Measurements from ENCODE around the gene USP16.

The USP16 gene

DNA sequence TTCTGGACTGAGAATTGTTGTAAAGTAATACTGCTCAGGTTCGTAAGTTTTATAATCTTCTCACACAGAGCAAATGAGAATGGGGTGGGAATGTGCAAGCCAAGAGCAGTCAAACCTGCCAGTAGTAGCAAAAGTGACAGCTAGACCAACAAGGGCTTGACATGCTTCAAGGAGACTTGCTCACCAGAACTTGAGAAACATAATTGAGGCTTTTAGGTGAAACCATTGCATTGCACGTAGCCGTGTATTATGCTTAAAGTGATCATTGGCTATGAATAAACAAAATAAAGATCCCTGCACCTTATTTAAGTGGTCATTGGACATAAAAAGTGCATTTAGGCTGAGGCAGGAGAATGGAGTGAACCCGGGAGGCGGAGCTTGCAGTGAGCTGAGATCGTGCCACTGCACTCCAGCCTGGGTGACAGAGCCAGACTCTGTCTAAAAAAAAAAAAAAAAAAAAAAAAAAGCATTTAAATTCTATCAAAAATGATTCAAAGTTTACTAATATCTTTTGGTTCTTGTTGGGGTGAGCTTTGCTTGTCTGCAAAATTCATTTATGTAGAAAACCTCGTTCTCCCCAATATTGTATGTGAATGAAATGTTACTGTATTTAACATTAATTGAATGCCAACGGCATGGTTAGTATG, 60.8 kb downstream of the USP16 start:
- Histone ChIP-seq H3K4me1 (ENCODE audit: control insufficient read depth, insufficient read depth, low read length) (0 out of 2 replicates have a peak, but pooled peaks cover 5% of the 10 kb centered on the region), H3K27ac (ENCODE audit: low read depth, low read length) (no peak overlapping the region), H3K4me3 (ENCODE audit: low read depth, low read length) (no peak overlapping the region), H3K36me3 (ENCODE audit: control insufficient read depth, insufficient read depth, low read length) (no peaks in the 10 kb centered on the region), H3K27me3 (ENCODE audit: control insufficient read depth, insufficient read depth, low read length) (no peaks in the 10 kb centered on the region), H3K9me3 (ENCODE audit: control insufficient read depth, insufficient read depth, low read depth, low read length) (no peaks in the 10 kb centered on the region), H3K9ac (ENCODE audit: low read length) (no peak overlapping the region)

- Histone ChIP-seq H3K27ac (ENCODE audit: low read depth, low read length) (no peak overlapping the region), H3K27me3 (ENCODE audit: control insufficient read depth, insufficient read depth, low read length) (no peaks in the 10 kb centered on the region), H3K4me3 (ENCODE audit: low read depth, low read length) (no peak overlapping the region), H3K9ac (ENCODE audit: low read length) (no peak overlapping the region), H3K4me1 (ENCODE audit: control insufficient read depth, insufficient read depth, low read length) (no peaks in the 10 kb centered on the region), H3K36me3 (ENCODE audit: control insufficient read depth, insufficient read depth, low read length) (no peaks in the 10 kb centered on the region), H3K9me3 (ENCODE audit: control insufficient read depth, insufficient read depth, low read depth, low read length) (no peaks in the 10 kb centered on the region)
Measured at GRCh38 chr21:29091033-29091432, 66.6 kb downstream of the USP16 start.

DNA sequence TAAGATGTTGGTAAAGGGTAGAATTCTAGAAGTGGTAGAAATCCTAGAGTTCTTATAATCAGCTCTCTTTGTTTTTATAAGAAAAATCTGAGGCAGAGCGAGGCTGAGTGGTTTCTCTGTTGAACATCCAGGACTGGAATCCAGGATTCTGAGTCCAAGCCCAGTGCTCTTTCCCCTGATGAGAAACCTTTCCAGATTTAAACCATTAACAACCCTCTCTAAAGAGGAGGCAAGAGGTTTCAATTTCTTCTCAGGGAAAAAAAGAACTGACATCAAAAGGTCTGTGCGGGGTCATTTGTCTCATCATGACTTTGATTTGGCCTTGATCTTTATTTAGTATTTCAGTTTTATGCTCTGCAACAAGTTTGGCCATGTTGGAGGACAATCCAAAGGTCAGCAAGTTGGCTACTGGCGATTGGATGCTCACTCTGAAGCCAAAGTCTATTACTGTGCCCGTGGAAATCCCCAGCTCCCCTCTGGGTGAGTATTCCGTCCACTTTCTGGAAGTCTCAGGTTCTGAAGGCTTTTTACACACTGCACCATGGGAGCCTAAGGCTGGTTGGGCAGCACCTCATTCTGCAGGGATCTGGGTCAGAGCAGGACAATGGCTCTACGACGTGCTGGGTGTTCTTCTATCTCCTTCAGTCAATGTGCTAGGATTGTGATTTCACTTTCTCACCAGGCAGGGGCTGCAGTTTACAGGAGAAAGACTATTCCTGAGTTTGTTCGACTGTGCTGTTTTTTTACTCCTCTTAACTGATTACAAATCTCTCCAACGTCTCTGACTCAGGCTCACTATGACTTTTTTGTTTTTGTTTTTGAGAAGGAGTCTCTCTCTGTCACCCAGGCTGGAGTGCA, 67.9 kb downstream of the USP16 start:
- Histone ChIP-seq H3K9me3 (ENCODE audit: control insufficient read depth, insufficient read depth, low read depth, low read length) (no peaks in the 10 kb centered on the region), H3K36me3 (ENCODE audit: control insufficient read depth, insufficient read depth, low read length) (no peaks in the 10 kb centered on the region), H3K9ac (ENCODE audit: low read length) (no peak overlapping the region), H3K27me3 (ENCODE audit: control insufficient read depth, insufficient read depth, low read length) (no peaks in the 10 kb centered on the region), H3K4me1 (ENCODE audit: control insufficient read depth, insufficient read depth, low read length) (no peaks in the 10 kb centered on the region), H3K27ac (ENCODE audit: low read depth, low read length) (no peak overlapping the region), H3K4me3 (ENCODE audit: low read depth, low read length) (no peak overlapping the region)

- Histone ChIP-seq H3K9me3 (ENCODE audit: control insufficient read depth, insufficient read depth, low read depth, low read length) (no peaks in the 10 kb centered on the region; the same call in 1 of the 2 replicates), H3K27me3 (ENCODE audit: control insufficient read depth, insufficient read depth, low read length) (no peaks in the 10 kb centered on the region), H3K4me1 (ENCODE audit: control insufficient read depth, insufficient read depth, low read length) (no peaks in the 10 kb centered on the region), H3K27ac (ENCODE audit: low read depth, low read length) (no peak overlapping the region), H3K36me3 (ENCODE audit: control insufficient read depth, insufficient read depth, low read length) (no peaks in the 10 kb centered on the region), H3K9ac (ENCODE audit: low read length) (no peak overlapping the region), H3K4me3 (ENCODE audit: low read depth, low read length) (no peak overlapping the region)
Measured at GRCh38 chr21:29096218-29097015, 71.9 kb downstream of the USP16 start.

DNA sequence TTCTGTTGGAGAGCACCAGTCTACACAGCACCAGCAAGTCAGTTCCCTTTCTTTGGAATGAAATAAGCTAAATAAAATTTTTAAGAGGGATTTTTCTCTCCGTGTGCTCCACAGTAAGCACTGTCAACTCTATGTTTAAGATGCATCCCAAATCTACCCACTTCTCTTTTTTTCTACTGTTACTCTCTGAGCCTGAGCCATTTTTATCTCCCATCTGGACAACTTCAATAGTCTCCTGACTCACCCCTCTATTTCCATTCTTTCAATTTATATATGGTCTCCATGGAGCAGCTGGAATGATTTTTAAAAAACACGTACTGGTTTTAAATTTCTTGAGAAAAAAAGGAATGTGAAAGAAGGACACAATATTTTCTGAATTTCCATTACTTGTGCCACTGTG, 73.7 kb downstream of the USP16 start:
- Histone ChIP-seq H3K9me3 (ENCODE audit: control insufficient read depth, insufficient read depth, low read depth, low read length) (no peaks in the 10 kb centered on the region; the same call in 1 of the 2 replicates), H3K27ac (ENCODE audit: low read depth, low read length) (no peak overlapping the region), H3K36me3 (ENCODE audit: control insufficient read depth, insufficient read depth, low read length) (no peaks in the 10 kb centered on the region), H3K4me1 (ENCODE audit: control insufficient read depth, insufficient read depth, low read length) (no peaks in the 10 kb centered on the region), H3K4me3 (ENCODE audit: low read depth, low read length) (no peak overlapping the region), H3K9ac (ENCODE audit: low read length) (no peak overlapping the region), H3K27me3 (ENCODE audit: control insufficient read depth, insufficient read depth, low read length) (no peaks in the 10 kb centered on the region)

- Histone ChIP-seq H3K9me3 (ENCODE audit: control insufficient read depth, insufficient read depth, low read depth, low read length) (no peaks in the 10 kb centered on the region; the same call in 1 of the 2 replicates), H3K4me1 (ENCODE audit: control insufficient read depth, insufficient read depth, low read length) (peaks cover 3% of the 10 kb centered on the region; the same call in 1 of the 2 replicates), H3K4me3 (ENCODE audit: low read depth, low read length) (no peak overlapping the region), H3K27me3 (ENCODE audit: control insufficient read depth, insufficient read depth, low read length) (no peaks in the 10 kb centered on the region), H3K27ac (ENCODE audit: low read depth, low read length) (no peak overlapping the region), H3K9ac (ENCODE audit: low read length) (no peak overlapping the region), H3K36me3 (ENCODE audit: control insufficient read depth, insufficient read depth, low read length) (no peaks in the 10 kb centered on the region)
Measured at GRCh38 chr21:29102791-29103257, 78.4 kb downstream of the USP16 start.

Measured in HUES6 (cell line).